Fibroblast of lung (primary cell): ENCODE measurements around the gene GLYR1.

Experiments
- EZH2 ChIP-seq: IDR thresholded peaks from 2 replicates; pipeline ENCODE4 v1.5.1; 2012; ENCODE audit warnings: low read length, control low read depth, mild to moderate bottlenecking; ENCODE audit errors: missing control alignments
- TF ChIP-seq, protein P1 (sequence below), 2 donors: IDR thresholded peaks in 1 of 2; conservative IDR thresholded peaks in 1 of 2; 1 replicate in 1 of 2; 2 replicates in 1 of 2; pipeline ENCODE4 v1.5.1; 2011 to 2012; ENCODE audit warnings: low read length in 2 of 2, control low read depth in 1 of 2, inconsistent platforms in 1 of 2, low read depth in 1 of 2, mild to moderate bottlenecking in 1 of 2

GRCh38 chr16:4836727-4837126 lies 10.4 kb downstream of the GLYR1 start:
- TF ChIP-seq, protein P1, sequence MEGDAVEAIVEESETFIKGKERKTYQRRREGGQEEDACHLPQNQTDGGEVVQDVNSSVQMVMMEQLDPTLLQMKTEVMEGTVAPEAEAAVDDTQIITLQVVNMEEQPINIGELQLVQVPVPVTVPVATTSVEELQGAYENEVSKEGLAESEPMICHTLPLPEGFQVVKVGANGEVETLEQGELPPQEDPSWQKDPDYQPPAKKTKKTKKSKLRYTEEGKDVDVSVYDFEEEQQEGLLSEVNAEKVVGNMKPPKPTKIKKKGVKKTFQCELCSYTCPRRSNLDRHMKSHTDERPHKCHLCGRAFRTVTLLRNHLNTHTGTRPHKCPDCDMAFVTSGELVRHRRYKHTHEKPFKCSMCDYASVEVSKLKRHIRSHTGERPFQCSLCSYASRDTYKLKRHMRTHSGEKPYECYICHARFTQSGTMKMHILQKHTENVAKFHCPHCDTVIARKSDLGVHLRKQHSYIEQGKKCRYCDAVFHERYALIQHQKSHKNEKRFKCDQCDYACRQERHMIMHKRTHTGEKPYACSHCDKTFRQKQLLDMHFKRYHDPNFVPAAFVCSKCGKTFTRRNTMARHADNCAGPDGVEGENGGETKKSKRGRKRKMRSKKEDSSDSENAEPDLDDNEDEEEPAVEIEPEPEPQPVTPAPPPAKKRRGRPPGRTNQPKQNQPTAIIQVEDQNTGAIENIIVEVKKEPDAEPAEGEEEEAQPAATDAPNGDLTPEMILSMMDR (conservative IDR thresholded peaks at IDR 0.05 in 1 of 2, IDR thresholded peaks at IDR 0.05 in 1 of 2; ENCODE audit: low read depth in 1 of 2, low read length in 2 of 2) = no peak
- no peak for TF ChIP-seq EZH2
